Measurements from ENCODE around the gene SCAF4. TPM values are rescaled to one million over a fixed set of nuclear protein-coding genes. Genes with fewer than 3 reads are reported as not detected.
"Not testable (repeated sequence)": the region's sequence is repeated elsewhere in the genome, so short reads cannot be mapped to it uniquely, and the experiment has no call there.

The SCAF4 gene
- total and polyA plus RNA-seq, 8 donors = 8.2 to 15.1 (median 10.5) TPM

GRCh38 chr21:31654340-31654739, 77.6 kb downstream of the SCAF4 start:
- Histone ChIP-seq H3K27ac (no peak overlapping the region), H3K9me3 (no peaks in the 10 kb centered on the region), H3K4me1 (peaks cover 0 to 4% (median 0%) of the 10 kb centered on the region in 3 donors), H3K27me3 (no peaks in the 10 kb centered on the region), H3K4me3 (no peak overlapping the region), H3K36me3 (no peaks in the 10 kb centered on the region)
- peak in 1 of 6 donors; percentile 72 for DNase-seq
- no peak for TF ChIP-seq CTCF (IDR thresholded peaks at IDR 0.05)
- no peak for FAIRE-seq
- 94 to 95% methylated on average over 17 to 20 of the region's 20 CpGs for WGBS, 2 donors
- ATAC-seq = no peak
- intact Hi-C loops (cut with DNase I) = no loop called here

GRCh38 chr21:31651491-31651890, 80.4 kb downstream of the SCAF4 start:
- H3K4me1 ChIP-seq; DNase-seq; ATAC-seq; H3K4me3 ChIP-seq; intact Hi-C loops (cut with DNase I); H3K36me3 ChIP-seq; H3K27ac ChIP-seq; H3K27me3 ChIP-seq; FAIRE-seq; H3K9me3 ChIP-seq: not testable (repeated sequence)
- 70 to 82% methylated on average over 4 of the region's 4 CpGs for WGBS, 2 donors

DNA sequence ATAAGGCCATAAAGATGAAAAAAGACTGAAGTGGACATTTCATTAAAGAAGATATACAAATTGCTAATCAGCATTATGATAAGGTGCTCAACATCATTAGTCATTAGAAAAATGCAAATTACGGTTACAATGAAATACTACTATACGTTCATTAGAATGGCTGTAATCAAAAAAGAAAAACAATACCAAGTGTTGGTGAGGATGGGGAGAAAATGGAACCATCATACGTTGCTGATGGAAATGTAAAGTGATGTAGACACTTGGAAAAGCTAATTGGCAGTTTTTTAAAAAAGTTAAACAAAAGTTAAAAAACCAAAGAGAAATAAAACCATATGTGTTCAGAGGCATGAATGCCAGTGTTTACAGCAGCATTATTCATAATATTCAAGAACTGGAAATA, 81.0 kb downstream of the SCAF4 start:
- H3K9me3 ChIP-seq = no peaks in the 10 kb centered on the region
- intact Hi-C loops (cut with DNase I) = no loop called here
- no peaks in the 10 kb centered on the region for H3K4me1 ChIP-seq
- H3K27ac ChIP-seq = no peak overlapping the region
- FAIRE-seq (no peak), ATAC-seq (no peak), DNase-seq (no peak)
- no peak overlapping the region for H3K4me3 ChIP-seq
- 88 to 93% methylated on average over 3 of the region's 3 CpGs for WGBS, 2 donors
- no peaks in the 10 kb centered on the region for H3K27me3 ChIP-seq
- no peak for TF ChIP-seq CTCF (IDR thresholded peaks at IDR 0.05)
- H3K36me3 ChIP-seq = no peaks in the 10 kb centered on the region

- Histone ChIP-seq H3K9me3 (no peaks in the 10 kb centered on the region), H3K27me3 (no peaks in the 10 kb centered on the region), H3K27ac (no peak overlapping the region), H3K4me3 (no peak overlapping the region), H3K4me1 (peaks cover 0 to 8% (median 0%) of the 10 kb centered on the region in 3 donors), H3K36me3 (no peaks in the 10 kb centered on the region)
- no peak for TF ChIP-seq CTCF (IDR thresholded peaks at IDR 0.05)
- no peak for ATAC-seq
- DNase-seq = no peak
- no peak for FAIRE-seq
- intact Hi-C loops (cut with DNase I) = no loop called here
- 84 to 86% methylated on average over 3 of the region's 3 CpGs for WGBS, 2 donors
Observed at GRCh38 chr21:31647650-31648049, 84.3 kb downstream of the SCAF4 start.

DNA sequence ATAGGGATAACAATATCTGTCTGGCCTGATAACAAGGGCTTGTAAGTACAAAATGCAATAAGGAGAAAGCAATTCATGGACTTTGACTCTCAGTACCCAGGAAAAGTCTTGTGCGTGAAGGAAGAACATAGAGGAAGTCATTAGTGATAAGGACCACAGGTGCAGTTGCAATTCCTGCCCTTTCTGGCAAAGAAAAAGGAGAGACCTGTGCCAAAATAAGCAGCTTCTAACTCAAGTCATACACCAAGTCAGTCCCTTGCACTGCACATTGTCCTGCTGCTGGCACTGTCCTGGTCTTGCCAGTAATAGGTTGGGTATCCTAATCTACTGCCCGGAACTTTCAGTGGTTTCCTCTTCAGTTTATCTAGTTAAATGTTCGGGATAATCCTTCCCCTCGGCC, 87.3 kb downstream of the SCAF4 start:
- no peak overlapping the region for H3K27ac ChIP-seq
- ATAC-seq = peak; percentile 78 to 95 (median 90)

More for the DNA sequence above, 87.3 kb downstream of the SCAF4 start:
- no peak for TF ChIP-seq CTCF (IDR thresholded peaks at IDR 0.05)
- no peaks in the 10 kb centered on the region for H3K36me3 ChIP-seq
- H3K4me3 ChIP-seq = no peak overlapping the region
- H3K9me3 ChIP-seq = no peaks in the 10 kb centered on the region
- DNase-seq (peak in 2 of 6 donors; percentile 25 to 41), FAIRE-seq (no peak)
- intact Hi-C loops (cut with DNase I) = no loop called here
- H3K27me3 ChIP-seq = no peaks in the 10 kb centered on the region
- 28 to 39% methylated on average over 4 of the region's 4 CpGs for WGBS, 2 donors
- H3K4me1 ChIP-seq = peaks cover 0 to 8% (median 0%) of the 10 kb centered on the region in 3 donors

Data from pancreas (tissue), 10 donors.